NCI-H446 (cell line): Measurements from ENCODE around the gene DLX4.

Experiments
- DNase-seq, 2 experiments: peaks; one replicate each; lab custom pipeline; 2025; lab: John Stamatoyannopoulos, UW

DLX4 gene

GRCh38 chr17:49987290-49987585 is 18.2 kb downstream of the DLX4 start:
- DNase-seq = no peak

GRCh38 chr17:49987681-49988441 is 18.9 kb downstream of the DLX4 start:
- peak; percentile 21 to 67 for DNase-seq

GRCh38 chr17:49989518-49989880 is 20.5 kb downstream of the DLX4 start:
- no peak for DNase-seq

GRCh38 chr17:49990331-49990730 is 21.3 kb downstream of the DLX4 start:
- no peak for DNase-seq

- no peak for DNase-seq
Observed at GRCh38 chr17:49990921-49991320, 21.9 kb downstream of the DLX4 start.

- no peak for DNase-seq
Observed at GRCh38 chr17:49991409-49991808, 22.4 kb downstream of the DLX4 start.

- no peak for DNase-seq
Observed at GRCh38 chr17:49992191-49992932, 23.4 kb downstream of the DLX4 start.

- DNase-seq = no peak
Observed at GRCh38 chr17:49992933-49993422, 24.0 kb downstream of the DLX4 start.

- DNase-seq = no peak
Observed at GRCh38 chr17:49993423-49994060, 24.6 kb downstream of the DLX4 start.

GRCh38 chr17:49994085-49995054 is 25.4 kb downstream of the DLX4 start:
- no peak for DNase-seq

GRCh38 chr17:49995055-49995738 is 26.2 kb downstream of the DLX4 start, which contains the start of gene DLX3:
Gene DLX3 (minus strand): TSS chr17:49995224. CDS start chr17:49994998, 226 bp downstream.
- DNase-seq = peak; percentile 33 to 56

- DNase-seq = no peak
Observed at GRCh38 chr17:49996121-49996494, 27.1 kb downstream of the DLX4 start.

GRCh38 chr17:49996495-49997300 is 27.7 kb downstream of the DLX4 start:
- peak in 1 of 2 experiments; percentile 65 for DNase-seq

GRCh38 chr17:49997301-49997650 is 28.3 kb downstream of the DLX4 start:
- DNase-seq = no peak

GRCh38 chr17:49997773-49998703 is 29.0 kb downstream of the DLX4 start:
- peak; percentile 91 to 92 for DNase-seq

GRCh38 chr17:49998836-49999511 is 30.0 kb downstream of the DLX4 start:
- DNase-seq = no peak

- DNase-seq = no peak
Observed at GRCh38 chr17:50003911-50004310, 34.9 kb downstream of the DLX4 start.

- DNase-seq = no peak
Observed at GRCh38 chr17:50009282-50009681, 40.3 kb downstream of the DLX4 start.

GRCh38 chr17:50013079-50013478 is 44.1 kb downstream of the DLX4 start:
- no peak for DNase-seq
